Liver (tissue), 9 donors: ENCODE data around the gene CEND1. TPM values are rescaled to one million over a fixed set of nuclear protein-coding genes. Genes with fewer than 3 reads are reported as not detected.

ENCODE experiments used
- DNase-seq: peaks from one replicate; pipeline ENCODE4 v3.0.0-alpha.2; 2017; ENCODE audit warnings: low spot score
- H3K27ac ChIP-seq, 2 donors: one replicate each; pipeline ENCODE4 v1.7.0; 2013; ENCODE audit warnings: inconsistent platforms in 2 of 2, low read length in 2 of 2, control low read depth in 1 of 2, low read depth in 1 of 2, mild to moderate bottlenecking in 1 of 2
- H3K27me3 ChIP-seq, 4 donors: one replicate each; pipeline versions ENCODE4 v1.6.1 to v1.7.0; 2013; ENCODE audit warnings: low read length in 3 of 4, inconsistent platforms in 1 of 4, mild to moderate bottlenecking in 1 of 4, moderate library complexity in 1 of 4; ENCODE audit not compliant: control insufficient read depth in 4 of 4, insufficient read depth in 4 of 4
- H3K36me3 ChIP-seq, 4 donors: one replicate each; pipeline versions ENCODE4 v1.6.1 to v1.7.0; 2013; ENCODE audit warnings: low read length in 3 of 4, mild to moderate bottlenecking in 3 of 4, low read depth in 1 of 4, moderate library complexity in 1 of 4; ENCODE audit not compliant: control insufficient read depth in 4 of 4, insufficient read depth in 3 of 4
- H3K4me1 ChIP-seq, 4 donors: one replicate each; pipeline versions ENCODE4 v1.6.1 to v1.7.0; 2013; ENCODE audit warnings: low read length in 3 of 4, mild to moderate bottlenecking in 3 of 4, moderate library complexity in 1 of 4; ENCODE audit not compliant: control insufficient read depth in 4 of 4, insufficient read depth in 4 of 4
- H3K4me3 ChIP-seq, 3 donors: one replicate each; pipeline versions ENCODE4 v1.6.1 to v1.7.0; 2013; ENCODE audit warnings: low read length in 3 of 3, control low read depth in 1 of 3, low read depth in 1 of 3, mild to moderate bottlenecking in 1 of 3
- H3K9ac ChIP-seq, 2 donors: one replicate each; pipeline ENCODE4 v1.7.0; 2013; ENCODE audit warnings: low read length in 2 of 2, mild to moderate bottlenecking in 2 of 2, moderate library complexity in 2 of 2, control low read depth in 1 of 2, low read depth in 1 of 2
- H3K9me3 ChIP-seq, 4 donors: one replicate each; pipeline versions ENCODE4 v1.6.1 to v1.7.0; 2013; ENCODE audit warnings: low read length in 3 of 4; ENCODE audit not compliant: control insufficient read depth in 4 of 4
- CTCF ChIP-seq: fragments of 150-350 bp; IDR thresholded peaks from 2 replicates; pipeline ENCODE4 v1.5.1; 2017; ENCODE audit warnings: improper control_type of control experiment, low read depth, low read length; ENCODE audit not compliant: missing input control
- EGR1 ChIP-seq, 2 donors: IDR thresholded peaks; 2 replicates each; pipeline ENCODE4 v1.6.1; 2016 to 2018; ENCODE audit warnings: antibody characterized with exemption in 2 of 2, low read depth in 2 of 2
- FOXA2 ChIP-seq: IDR thresholded peaks from 2 replicates; pipeline ENCODE4 v1.6.1; 2016; ENCODE audit warnings: antibody characterized with exemption
- GABPA ChIP-seq, 2 donors: IDR thresholded peaks in 1 of 2; conservative IDR thresholded peaks in 1 of 2; 2 replicates each; pipeline ENCODE4 v1.6.1; 2016; ENCODE audit warnings: antibody characterized with exemption in 2 of 2, mild to moderate bottlenecking in 1 of 2, moderate library complexity in 1 of 2
- HNF4A ChIP-seq, 2 donors: conservative IDR thresholded peaks; 2 replicates each; pipeline ENCODE4 v1.6.1; 2016; ENCODE audit warnings: antibody characterized with exemption in 2 of 2, mild to moderate bottlenecking in 2 of 2
- HNF4G ChIP-seq: IDR thresholded peaks from 2 replicates; pipeline ENCODE4 v1.6.1; 2016; ENCODE audit warnings: antibody characterized with exemption
- JUND ChIP-seq, 2 donors: IDR thresholded peaks; 2 replicates each; pipeline ENCODE4 v1.6.1; 2016; ENCODE audit warnings: antibody characterized with exemption in 2 of 2
- NR2F2 ChIP-seq: IDR thresholded peaks from 2 replicates; pipeline ENCODE4 v1.6.1; 2016; ENCODE audit warnings: antibody characterized with exemption
- RAD21 ChIP-seq, 2 donors: IDR thresholded peaks; 2 replicates each; pipeline ENCODE4 v1.6.1; 2016; ENCODE audit warnings: antibody characterized with exemption in 2 of 2, mild to moderate bottlenecking in 2 of 2
- REST ChIP-seq: IDR thresholded peaks from 2 replicates; pipeline ENCODE4 v1.6.1; 2016; ENCODE audit warnings: antibody characterized with exemption, mild to moderate bottlenecking
- SP1 ChIP-seq: IDR thresholded peaks from 2 replicates; pipeline ENCODE4 v1.6.1; 2018; ENCODE audit warnings: antibody characterized with exemption, mild to moderate bottlenecking
- TAF1 ChIP-seq: conservative IDR thresholded peaks from 2 replicates; pipeline ENCODE4 v1.6.1; 2016; ENCODE audit warnings: antibody characterized with exemption, mild to moderate bottlenecking
- YY1 ChIP-seq: IDR thresholded peaks from 2 replicates; pipeline ENCODE4 v1.6.1; 2016; ENCODE audit warnings: antibody characterized with exemption, mild to moderate bottlenecking
- ZBTB33 ChIP-seq: IDR thresholded peaks from 2 replicates; pipeline ENCODE4 v1.6.1; 2016; ENCODE audit warnings: antibody characterized with exemption
- WGBS: extraction: QIAGEN DNeasy Blood & Tissue Kit; methylation state at CpG from one replicate; pipeline ENCODE4 v1.1.7; 2013; 5-methylcytosine and 5-hydroxymethylcytosine counted together
- polyA plus RNA-seq, 2 donors: library from polyadenylated mRNA; stranded (reverse) in 1 of 2; unstranded in 1 of 2; fragments of 200-250 nt in 1 of 2; fragments of >200 nt in 1 of 2; fragmentation: Nextera tagmentation in 1 of 2; extraction: Ambion mirVana in 1 of 2; gene quantifications; one replicate each; pipeline versions ENCODE4 v1.2.1 to v1.2.3, GENCODE V29; 2013 to 2015
- total RNA-seq, 2 donors: library from RNA; depleted of rRNA; stranded (reverse); fragments of >200 nt; gene quantifications; one replicate each; pipeline ENCODE4 v1.2.3, GENCODE V29; 2014
- TF ChIP-seq, protein P1 (sequence below): IDR thresholded peaks from 2 replicates; pipeline ENCODE4 v1.6.1; 2016; ENCODE audit warnings: antibody characterized with exemption
- TF ChIP-seq, protein P2 (sequence below): IDR thresholded peaks from 2 replicates; pipeline ENCODE4 v1.6.1; 2016; ENCODE audit warnings: antibody characterized with exemption
- donor health status: healthy.
- donor health status: healthy.
- donor health status: healthy.
- donor health status: healthy.
- donor health status: healthy.

The CEND1 gene
- total and polyA plus RNA-seq, 4 donors = not detected

GRCh38 chr11:837189-837989, 47.5 kb upstream of the CEND1 start:
- no peak overlapping the region for H3K4me3 ChIP-seq
- DNase-seq = no peak
- 89% methylated on average over 22 of the region's 22 CpGs for WGBS
- no peaks in the 10 kb centered on the region for H3K9me3 ChIP-seq
- no peaks in the 10 kb centered on the region for H3K27me3 ChIP-seq
- no peak overlapping the region for H3K9ac ChIP-seq
- H3K36me3 ChIP-seq = peaks cover 5 to 28% (median 11%) of the 10 kb centered on the region in 4 donors
- H3K27ac ChIP-seq = peak overlapping the region in 1 of 2 donors; percentile 37
- peaks cover 21 to 56% (median 37%) of the 10 kb centered on the region in 4 donors for H3K4me1 ChIP-seq
- TF ChIP-seq, protein P1, sequence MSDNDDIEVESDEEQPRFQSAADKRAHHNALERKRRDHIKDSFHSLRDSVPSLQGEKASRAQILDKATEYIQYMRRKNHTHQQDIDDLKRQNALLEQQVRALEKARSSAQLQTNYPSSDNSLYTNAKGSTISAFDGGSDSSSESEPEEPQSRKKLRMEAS = no peak
- TF ChIP-seq YY1 (no peak), HNF4G (no peak)

GRCh38 chr11:836700-837099, 46.8 kb upstream of the CEND1 start:
- H3K9me3 ChIP-seq = no peaks in the 10 kb centered on the region
- H3K9ac ChIP-seq = no peak overlapping the region
- H3K36me3 ChIP-seq = peaks cover 5 to 28% (median 11%) of the 10 kb centered on the region in 4 donors
- H3K4me3 ChIP-seq = no peak overlapping the region
- no peaks in the 10 kb centered on the region for H3K27me3 ChIP-seq
- 96% methylated on average over 9 of the region's 9 CpGs for WGBS
- no peak for TF ChIP-seq NR2F2
- TF ChIP-seq SP1 = no peak
- TF ChIP-seq HNF4A (conservative IDR thresholded peaks at IDR 0.05) = no peak
- no peak for TF ChIP-seq CTCF
- TF ChIP-seq JUND (IDR thresholded peaks at IDR 0.05) = no peak
- no peak for TF ChIP-seq TAF1
- TF ChIP-seq, protein P2, sequence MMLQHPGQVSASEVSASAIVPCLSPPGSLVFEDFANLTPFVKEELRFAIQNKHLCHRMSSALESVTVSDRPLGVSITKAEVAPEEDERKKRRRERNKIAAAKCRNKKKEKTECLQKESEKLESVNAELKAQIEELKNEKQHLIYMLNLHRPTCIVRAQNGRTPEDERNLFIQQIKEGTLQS = no peak
- no peak for TF ChIP-seq GABPA (IDR thresholded peaks at IDR 0.05 in 1 of 2, conservative IDR thresholded peaks at IDR 0.05 in 1 of 2)
- no peak for TF ChIP-seq RAD21 (IDR thresholded peaks at IDR 0.05)
- TF ChIP-seq FOXA2 = no peak
- no peak for TF ChIP-seq ZBTB33
- TF ChIP-seq HNF4G = no peak
- TF ChIP-seq REST = no peak
- no peak for TF ChIP-seq EGR1 (IDR thresholded peaks at IDR 0.05; ENCODE audit: low read depth in 2 of 2)
- peaks cover 26 to 63% (median 41%) of the 10 kb centered on the region in 4 donors for H3K4me1 ChIP-seq
- DNase-seq = no peak
- peak overlapping the region in 1 of 2 donors; percentile 37 for H3K27ac ChIP-seq
